K562 (cell line): ENCODE results near the gene GZMM. TPM values are rescaled to one million over a fixed set of nuclear protein-coding genes. Genes with fewer than 3 reads are reported as not detected.

Experiments used
- CBX2 ChIP-seq: fragments of 200-600 bp; sonication (generic); IDR thresholded peaks from one replicate; pipeline ENCODE4 v1.6.1; 2012; ENCODE audit warnings: mild to moderate bottlenecking, low read length, inconsistent platforms; ENCODE audit not compliant: insufficient read depth, poor library complexity, severe bottlenecking
- CBX5 ChIP-seq: IDR thresholded peaks from 2 replicates; pipeline ENCODE4 v1.6.1; 2014; ENCODE audit warnings: low read depth, borderline replicate concordance
- CBX8 ChIP-seq: fragments of 200-600 bp; sonication (generic); IDR thresholded peaks from 2 replicates; pipeline ENCODE4 v1.6.1; 2012; ENCODE audit warnings: borderline replicate concordance, mixed run types, low read depth, mild to moderate bottlenecking, moderate library complexity, mixed read lengths, low read length, control low read depth, inconsistent platforms; ENCODE audit not compliant: poor library complexity, severe bottlenecking; ENCODE audit errors: extremely low read depth
- CHD1 ChIP-seq: fragments of 200-600 bp; sonication (generic); IDR thresholded peaks from one replicate; pipeline ENCODE4 v1.6.1; 2012; ENCODE audit warnings: mild to moderate bottlenecking, moderate library complexity, low read length, inconsistent platforms
- ELF1 ChIP-seq: fragments of 200-800 bp; sonication (Bioruptor generic); IDR thresholded peaks from 2 replicates; pipeline ENCODE4 v1.6.1; 2016; ENCODE audit warnings: missing genetic modification characterization, missing compliant biosample characterization
- EZH2 ChIP-seq: IDR thresholded peaks from 2 replicates; pipeline ENCODE4 v1.6.1; 2012; ENCODE audit warnings: low read depth, mild to moderate bottlenecking, inconsistent platforms, low read length, borderline replicate concordance
- FOXK2 ChIP-seq, 2 experiments: fragments of 450-650 bp; IDR thresholded peaks in 1 of 2; conservative IDR thresholded peaks in 1 of 2; 2 replicates each; pipeline ENCODE4 v1.6.1; 2016; ENCODE audit warnings: low read depth in 2 of 2, mild to moderate bottlenecking in 1 of 2
- NEUROD1 ChIP-seq: fragments of 150-350 bp; IDR thresholded peaks from 2 replicates; pipeline ENCODE4 v1.6.1; 2014; ENCODE audit warnings: borderline replicate concordance, low read length, low read depth; ENCODE audit not compliant: partially characterized antibody
- NONO ChIP-seq, 2 experiments: fragments of 200-400 bp in 1 of 2; fragments of 450-650 bp in 1 of 2; formaldehyde crosslinking in 1 of 2; IDR thresholded peaks; 2 replicates each; pipeline ENCODE4 v1.6.1; 2017; ENCODE audit warnings: low read depth in 2 of 2, mild to moderate bottlenecking in 2 of 2, moderate library complexity in 2 of 2, low read length in 1 of 2
- NR2C2 ChIP-seq, 2 experiments: fragments of 200-800 bp in 1 of 2; sonication (Bioruptor generic) in 1 of 2; sonication (generic) in 1 of 2; formaldehyde crosslinking in 1 of 2; IDR thresholded peaks; 2 replicates each; pipeline versions ENCODE4 v1.6.1 to v1.8.0; 2016 to 2022; ENCODE audit warnings: mild to moderate bottlenecking in 1 of 2, missing compliant biosample characterization in 1 of 2, missing genetic modification characterization in 1 of 2, missing genetic modification reagents in 1 of 2
- POLR2AphosphoS5 ChIP-seq: IDR thresholded peaks from 2 replicates; pipeline ENCODE4 v1.6.1; 2011; ENCODE audit warnings: mild to moderate bottlenecking, low read depth, low read length, moderate library complexity; ENCODE audit not compliant: control insufficient read depth, insufficient read depth
- PTRF ChIP-seq: fragments of 450-650 bp; IDR thresholded peaks from 2 replicates; pipeline ENCODE4 v1.6.1; 2016; ENCODE audit warnings: mild to moderate bottlenecking, missing genetic modification characterization, missing compliant biosample characterization
- RAD51 ChIP-seq: fragments of 450-650 bp; IDR thresholded peaks from 2 replicates; pipeline ENCODE4 v1.7.1; 2016; ENCODE audit warnings: low read depth, mild to moderate bottlenecking, borderline replicate concordance
- SFPQ ChIP-seq: fragments of 200-400 bp; formaldehyde crosslinking; IDR thresholded peaks from 2 replicates; pipeline ENCODE4 v1.6.1; 2017; ENCODE audit warnings: mild to moderate bottlenecking, low read depth, low read length, moderate library complexity
- TCF15 ChIP-seq: fragments of 250-450 bp; sonication (Bioruptor Pico); IDR thresholded peaks from 2 replicates; pipeline ENCODE4 v1.8.0; 2022; ENCODE audit warnings: moderate library complexity, mild to moderate bottlenecking, inconsistent platforms
- TCFL5 ChIP-seq: fragments of 250-450 bp; sonication (Bioruptor Pico); conservative IDR thresholded peaks from 2 replicates; pipeline ENCODE4 v1.6.1; 2021; ENCODE audit warnings: mild to moderate bottlenecking, moderate library complexity, matching md5 sums
- THRAP3 ChIP-seq: fragments of 450-650 bp; IDR thresholded peaks from 2 replicates; pipeline ENCODE4 v1.6.1; 2016; ENCODE audit warnings: mild to moderate bottlenecking, inconsistent platforms, borderline replicate concordance
- ZEB2 ChIP-seq: fragments of 450-650 bp; IDR thresholded peaks from 2 replicates; pipeline ENCODE4 v1.6.1; 2016
- ZNF324 ChIP-seq: fragments of 250-450 bp; sonication (Bioruptor Pico); IDR thresholded peaks from 2 replicates; pipeline ENCODE4 v1.4.0; 2020; ENCODE audit warnings: mild to moderate bottlenecking
- ZNF431 ChIP-seq: sonication (generic); formaldehyde crosslinking; IDR thresholded peaks from 2 replicates; pipeline ENCODE4 v1.8.0; 2022; ENCODE audit warnings: mild to moderate bottlenecking, missing genetic modification reagents
- ZNF644 ChIP-seq: fragments of 200-800 bp; sonication (Bioruptor generic); IDR thresholded peaks from 2 replicates; pipeline ENCODE4 v1.6.1; 2016; ENCODE audit warnings: low read depth, missing genetic modification characterization, missing compliant biosample characterization
- polyA plus RNA-seq, 8 experiments: library from polyadenylated mRNA; depleted of rRNA in 4 of 8; stranded (reverse) in 5 of 8; unstranded in 3 of 8; fragments of >200 nt; fragmentation: Nextera tagmentation in 2 of 8; fragmentation: Illumina TruSeq in 1 of 8; extraction: Ambion mirVana in 2 of 8; extraction: Trizol in 1 of 8; gene quantifications; 2 replicates each; pipeline versions ENCODE4 v1.2.1 to v1.2.3, GENCODE V29; 2011 to 2014; ENCODE audit warnings: inconsistent platforms in 1 of 8, missing spikeins in 1 of 8
- total RNA-seq, 7 experiments: library from RNA; depleted of rRNA in 6 of 7; stranded (reverse); fragments of >200 nt in 6 of 7; fragmentation: Illumina TruSeq in 2 of 7; extraction: Trizol in 2 of 7; gene quantifications; 2 replicates each; pipeline versions ENCODE4 v1.2.1 to v1.2.3, GENCODE V29; 2011 to 2021; ENCODE audit warnings: low replicate concordance in 1 of 7

GZMM gene
- total and polyA plus RNA-seq, 9 of the 15 experiments (the other 6 are each of a cell fraction or from before 2014, with no cell fraction given), result 0.08 to 2.6 (median 0.70) TPM; not detected in 2

GRCh38 chr19:584240-585001 is 40.6 kb downstream of the GZMM start (continued):
- TF ChIP-seq PTRF (tag) (no peak), SFPQ (no peak), TCFL5 (CRISPR knock-in tag) (no peak), ELF1 (tag) (no peak), ZNF431 (CRISPR knock-in tag) (no peak), THRAP3 (no peak), CHD1 (no peak), ZNF644 (tag) (no peak), FOXK2 (conservative IDR thresholded peaks at IDR 0.05 in 1 of 2, IDR thresholded peaks at IDR 0.05 in 1 of 2; ENCODE audit: low read depth in 2 of 2) (no peak), ZEB2 (no peak), NEUROD1 (peak; percentile 14), RAD51 (no peak), NR2C2 (CRISPR knock-in tag; IDR thresholded peaks at IDR 0.05) (no peak), NR2C2 (tag; IDR thresholded peaks at IDR 0.05) (no peak), CBX5 (0 out of 2 replicates have a peak, but pooled peaks have one; percentile 7), CBX8 (no peak), POLR2AphosphoS5 (peak; percentile 54; the same call in 1 of the 2 replicates), CBX2 (no peak), NONO (IDR thresholded peaks at IDR 0.05; ENCODE audit: low read depth in 2 of 2, low read length in 1 of 2) (0 out of 4 replicates have a peak, but pooled peaks of 1 of the 2 experiments have one; percentile 15), TCF15 (CRISPR knock-in tag) (no peak), ZNF324 (CRISPR knock-in tag) (no peak), EZH2 (no peak)
